Mesodermal cell (in vitro differentiated cells): Measurements from ENCODE around the gene GRIK1.

Experiments used
- H3K27ac ChIP-seq: 2 replicates; pipeline ENCODE4 v1.7.0; 2013; ENCODE audit warnings: mild to moderate bottlenecking, low read depth, low read length, moderate library complexity; ENCODE audit not compliant: severe bottlenecking
- H3K36me3 ChIP-seq: 2 replicates; pipeline ENCODE4 v1.7.1; 2013; ENCODE audit warnings: mild to moderate bottlenecking, low read length, moderate library complexity; ENCODE audit not compliant: control insufficient read depth, insufficient read depth
- H3K4me1 ChIP-seq: one replicate; pipeline ENCODE4 v1.7.1; 2013; ENCODE audit warnings: mild to moderate bottlenecking, low read length; ENCODE audit not compliant: insufficient read depth, control insufficient read depth, poor library complexity, severe bottlenecking
- H3K4me3 ChIP-seq: 2 replicates; pipeline ENCODE4 v1.7.0; 2013; ENCODE audit warnings: low read length, control low read depth, mild to moderate bottlenecking; ENCODE audit not compliant: insufficient read depth, poor library complexity, severe bottlenecking; ENCODE audit errors: extremely low read depth
- H3K9me3 ChIP-seq: 2 replicates; pipeline ENCODE4 v1.7.1; 2013; ENCODE audit warnings: mild to moderate bottlenecking, low read length, moderate library complexity; ENCODE audit not compliant: control insufficient read depth
- WGBS, 2 experiments: methylation state at CpG; one replicate each; pipeline ENCODE4 v1.1.5; 2013; ENCODE audit warnings: missing lambda C conversion rate in 2 of 2; ENCODE audit not compliant: insufficient coverage in 2 of 2; 5-methylcytosine and 5-hydroxymethylcytosine counted together

Gene GRIK1

GRCh38 chr21:29583424-29583924 is 356.3 kb downstream of the GRIK1 start:
- Histone ChIP-seq H3K36me3 (no peaks in the 10 kb centered on the region), H3K4me3 (no peak overlapping the region), H3K4me1 (no peaks in the 10 kb centered on the region), H3K27ac (no peak overlapping the region), H3K9me3 (no peaks in the 10 kb centered on the region)
- 100% methylated on average over 1 of the region's 2 CpGs; no CpG with 5 or more reads in 1 of the 2 experiments for WGBS, 2 experiments

- no peaks in the 10 kb centered on the region for H3K36me3 ChIP-seq
- no peaks in the 10 kb centered on the region for H3K4me1 ChIP-seq
- H3K27ac ChIP-seq = no peak overlapping the region
- WGBS, 2 experiments = 94 to 100% methylated on average over 2 to 3 of the region's 5 CpGs
- no peak overlapping the region for H3K4me3 ChIP-seq
- H3K9me3 ChIP-seq = no peaks in the 10 kb centered on the region
Measured at GRCh38 chr21:29582855-29583254, 356.9 kb downstream of the GRIK1 start.

GRCh38 chr21:29581393-29581792 is 358.4 kb downstream of the GRIK1 start:
- Histone ChIP-seq H3K9me3 (no peaks in the 10 kb centered on the region), H3K4me3 (no peak overlapping the region), H3K27ac (no peak overlapping the region), H3K36me3 (no peaks in the 10 kb centered on the region), H3K4me1 (no peaks in the 10 kb centered on the region)
- 100% methylated on average over 1 of the region's 5 CpGs; no CpG with 5 or more reads in 1 of the 2 experiments for WGBS, 2 experiments

DNA sequence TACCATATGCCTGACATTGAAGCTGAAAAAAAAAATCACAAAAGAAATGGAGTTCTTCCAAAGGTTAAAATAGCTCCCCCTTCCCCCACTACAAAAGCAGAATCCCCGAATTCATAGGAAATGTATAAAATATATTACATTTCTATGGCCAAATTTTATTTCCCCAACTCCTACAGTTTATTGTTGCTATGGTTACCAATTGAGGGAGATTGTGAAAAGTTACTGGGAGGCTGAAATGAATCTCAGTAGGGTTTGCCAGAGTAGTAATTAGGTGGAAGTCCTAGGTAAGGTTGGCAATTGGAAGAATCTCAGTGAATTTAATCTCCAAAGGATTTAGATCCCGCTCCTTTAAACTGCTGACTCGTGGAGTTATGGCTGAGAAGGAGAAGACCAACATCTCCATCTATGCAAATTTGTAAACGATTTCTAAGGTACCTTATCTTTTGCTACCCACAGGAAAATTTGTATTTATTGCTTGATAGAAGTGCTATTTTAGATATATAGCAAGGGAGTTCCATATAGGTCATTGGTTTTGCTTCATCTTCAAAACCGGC is 359.0 kb downstream of the GRIK1 start:
- Histone ChIP-seq H3K36me3 (no peaks in the 10 kb centered on the region), H3K9me3 (no peaks in the 10 kb centered on the region), H3K4me3 (no peak overlapping the region), H3K27ac (no peak overlapping the region), H3K4me1 (no peaks in the 10 kb centered on the region)
- 100% methylated on average over 1 of the region's 5 CpGs; no CpG with 5 or more reads in 1 of the 2 experiments for WGBS, 2 experiments

- no peaks in the 10 kb centered on the region for H3K36me3 ChIP-seq
- no peak overlapping the region for H3K4me3 ChIP-seq
- H3K27ac ChIP-seq = no peak overlapping the region
- no peaks in the 10 kb centered on the region for H3K4me1 ChIP-seq
- H3K9me3 ChIP-seq = no peaks in the 10 kb centered on the region
- WGBS, 2 experiments = 60 to 96% methylated on average over 1 to 3 of the region's 7 CpGs
Measured at GRCh38 chr21:29578306-29578705, 361.5 kb downstream of the GRIK1 start.

GRCh38 chr21:29571949-29572348 is 367.8 kb downstream of the GRIK1 start:
- 93 to 96% methylated on average over 7 of the region's 7 CpGs for WGBS, 2 experiments
- no peak overlapping the region for H3K27ac ChIP-seq
- no peaks in the 10 kb centered on the region for H3K4me1 ChIP-seq

GRCh38 chr21:29568020-29568697 is 371.6 kb downstream of the GRIK1 start:
- no peaks in the 10 kb centered on the region for H3K9me3 ChIP-seq
- no peak overlapping the region for H3K27ac ChIP-seq
- H3K4me1 ChIP-seq = no peaks in the 10 kb centered on the region
- H3K4me3 ChIP-seq = no peak overlapping the region
- no peaks in the 10 kb centered on the region for H3K36me3 ChIP-seq
- 60% methylated on average over 1 of the region's 1 CpG; no CpG with 5 or more reads in 1 of the 2 experiments for WGBS, 2 experiments

More at GRCh38 chr21:29571949-29572348, 367.8 kb downstream of the GRIK1 start:
- Histone ChIP-seq H3K4me3 (no peak overlapping the region), H3K36me3 (no peaks in the 10 kb centered on the region), H3K9me3 (no peaks in the 10 kb centered on the region)

GRCh38 chr21:29557931-29558725 is 381.7 kb downstream of the GRIK1 start:
- H3K27ac ChIP-seq = no peak overlapping the region

DNA sequence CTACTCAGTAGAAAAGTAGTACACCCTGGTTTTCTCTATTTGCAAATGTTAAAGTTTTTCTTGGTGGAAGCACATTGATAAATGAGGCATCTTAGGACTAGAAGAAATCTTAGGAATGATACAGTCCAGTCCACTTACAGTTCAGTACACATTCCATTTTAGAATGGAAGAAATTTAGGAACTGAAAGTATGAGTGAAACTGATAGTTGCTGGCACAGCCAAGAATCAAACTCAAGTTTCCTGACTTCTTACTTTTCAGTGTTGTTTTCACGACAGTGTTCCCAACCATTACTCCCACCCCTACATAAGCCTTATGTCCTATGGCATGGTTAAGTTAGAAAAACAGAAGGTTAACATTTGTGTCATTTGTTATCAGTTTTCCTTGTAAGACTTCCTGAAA is 382.6 kb downstream of the GRIK1 start:
- no CpG with 5 or more reads among the region's 1 CpG for WGBS, 2 experiments
- H3K4me3 ChIP-seq = no peak overlapping the region
- H3K4me1 ChIP-seq = no peaks in the 10 kb centered on the region
- no peak overlapping the region for H3K27ac ChIP-seq
- no peaks in the 10 kb centered on the region for H3K36me3 ChIP-seq
- no peaks in the 10 kb centered on the region for H3K9me3 ChIP-seq

More at GRCh38 chr21:29557931-29558725, 381.7 kb downstream of the GRIK1 start:
- Histone ChIP-seq H3K4me1 (no peaks in the 10 kb centered on the region), H3K9me3 (no peaks in the 10 kb centered on the region), H3K36me3 (no peaks in the 10 kb centered on the region), H3K4me3 (no peak overlapping the region)
- 100% methylated on average over 1 of the region's 1 CpG; no CpG with 5 or more reads in 1 of the 2 experiments for WGBS, 2 experiments

DNA sequence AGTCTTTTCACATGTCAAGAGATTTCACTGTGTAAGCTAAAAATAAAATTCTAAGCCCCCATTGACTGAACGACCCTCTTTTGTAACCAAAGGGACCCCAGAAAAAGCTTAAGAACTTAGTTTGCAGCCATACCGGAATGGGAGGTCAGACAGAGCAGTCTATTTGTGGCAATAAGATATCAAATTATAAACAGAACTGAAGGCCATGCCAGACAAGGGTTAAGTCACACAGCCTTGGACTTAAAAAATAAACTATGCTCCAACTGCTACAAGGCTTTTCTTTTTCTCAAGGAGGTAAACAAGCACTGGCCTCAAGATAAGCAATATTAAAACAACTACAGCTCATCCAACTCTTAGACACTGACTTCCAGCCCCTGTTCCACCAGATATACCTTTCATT is 384.2 kb downstream of the GRIK1 start:
- H3K4me1 ChIP-seq = no peaks in the 10 kb centered on the region
- H3K36me3 ChIP-seq = no peaks in the 10 kb centered on the region
- H3K27ac ChIP-seq = no peak overlapping the region
- no peaks in the 10 kb centered on the region for H3K9me3 ChIP-seq
- H3K4me3 ChIP-seq = no peak overlapping the region
- WGBS, 2 experiments = 93 to 100% methylated on average over 1 to 2 of the region's 2 CpGs
